ENCODE measurements around the gene EEF1AKMT3. TPM values are rescaled to one million over a fixed set of nuclear protein-coding genes. Genes with fewer than 3 reads are reported as not detected.
"Not testable (repeated sequence)": the region's sequence is repeated elsewhere in the genome, so short reads cannot be mapped to it uniquely, and the experiment has no call there.

The EEF1AKMT3 gene
- polyA plus RNA-seq, 1 donor from 2014 or later: 1.5 TPM

GRCh38 chr12:57763881-57764661, 8.3 kb upstream of the EEF1AKMT3 start:
- Mint-ChIP-seq H3K27me3 (peaks cover 28% of the 10 kb centered on the region), H3K4me3 (peak overlapping the region; percentile 13 to 90 (median 78)), H3K27ac (peak overlapping the region in 2 of 3 donors; percentile 87 to 88), H3K4me1 (peaks cover 19 to 28% (median 23%) of the 10 kb centered on the region in 3 donors), H3K9me3 (no peaks in the 10 kb centered on the region), H3K36me3 (peaks cover 8% of the 10 kb centered on the region)

GRCh38 chr12:57764662-57765002, 7.8 kb upstream of the EEF1AKMT3 start:
- Mint-ChIP-seq H3K9me3 (no peaks in the 10 kb centered on the region), H3K4me1 (peaks cover 14 to 23% (median 17%) of the 10 kb centered on the region in 3 donors), H3K27me3 (peaks cover 28% of the 10 kb centered on the region), H3K36me3 (peaks cover 4% of the 10 kb centered on the region), H3K27ac (no peak overlapping the region), H3K4me3 (peak overlapping the region; percentile 74 to 90 (median 82))

GRCh38 chr12:57765003-57765697, 7.3 kb upstream of the EEF1AKMT3 start:
- no peaks in the 10 kb centered on the region for H3K9me3 Mint-ChIP-seq
- H3K27me3 Mint-ChIP-seq: peaks cover 28% of the 10 kb centered on the region
- H3K4me3 Mint-ChIP-seq: peak overlapping the region; percentile 74 to 90 (median 82)
- no peak overlapping the region for H3K27ac Mint-ChIP-seq
- peaks cover 3% of the 10 kb centered on the region for H3K36me3 Mint-ChIP-seq
- H3K4me1 Mint-ChIP-seq: peaks cover 13 to 18% (median 16%) of the 10 kb centered on the region in 3 donors

GRCh38 chr12:57765698-57766463, 6.5 kb upstream of the EEF1AKMT3 start:
- Mint-ChIP-seq H3K9me3 (no peaks in the 10 kb centered on the region), H3K27me3 (peaks cover 28% of the 10 kb centered on the region), H3K36me3 (peaks cover 3% of the 10 kb centered on the region), H3K4me3 (peak overlapping the region; percentile 74 to 92 (median 82)), H3K27ac (no peak overlapping the region), H3K4me1 (peaks cover 13 to 17% (median 16%) of the 10 kb centered on the region in 3 donors)

- Mint-ChIP-seq H3K4me1 (peaks cover 19 to 21% (median 20%) of the 10 kb centered on the region in 3 donors), H3K9me3 (no peaks in the 10 kb centered on the region), H3K27ac (no peak within 1 kb of the TSS), H3K27me3 (peaks cover 28% of the 10 kb centered on the region), H3K36me3 (peaks cover 3% of the 10 kb centered on the region), H3K4me3 (peak within 1 kb of the TSS; percentile 74 to 92 (median 82))
Measured at GRCh38 chr12:57766464-57767304, 5.7 kb upstream of the EEF1AKMT3 start, which contains the start of gene CYP27B1. Gene CYP27B1, minus strand, starts transcription at chr12:57767078. Its CDS starts 37 bp downstream, at chr12:57767041.

- Mint-ChIP-seq H3K4me3 (peak overlapping the region in 2 of 4 donors; percentile 49 to 74), H3K27me3 (peaks cover 31% of the 10 kb centered on the region)
Measured at GRCh38 chr12:57767305-57767698, 5.1 kb upstream of the EEF1AKMT3 start.

GRCh38 chr12:57767876-57768275, 4.5 kb upstream of the EEF1AKMT3 start:
- Mint-ChIP-seq H3K4me3 (peak overlapping the region in 1 of 4 donors; percentile 63), H3K4me1 (peaks cover 23 to 25% (median 23%) of the 10 kb centered on the region in 3 donors), H3K27me3 (peaks cover 31% of the 10 kb centered on the region)

More at GRCh38 chr12:57767305-57767698, 5.1 kb upstream of the EEF1AKMT3 start:
- Mint-ChIP-seq H3K27ac (no peak overlapping the region), H3K9me3 (no peaks in the 10 kb centered on the region), H3K4me1 (peaks cover 23 to 24% (median 23%) of the 10 kb centered on the region in 3 donors), H3K36me3 (peaks cover 3% of the 10 kb centered on the region)

GRCh38 chr12:57769594-57769993, 2.8 kb upstream of the EEF1AKMT3 start:
- Mint-ChIP-seq H3K36me3 (peaks cover 5% of the 10 kb centered on the region), H3K27me3 (peaks cover 23% of the 10 kb centered on the region), H3K4me1 (peaks cover 15 to 22% (median 21%) of the 10 kb centered on the region in 3 donors), H3K27ac (no peak overlapping the region), H3K4me3 (peak overlapping the region in 2 of 4 donors; percentile 37 to 86), H3K9me3 (no peaks in the 10 kb centered on the region)

More at GRCh38 chr12:57767876-57768275, 4.5 kb upstream of the EEF1AKMT3 start:
- Mint-ChIP-seq H3K36me3 (peaks cover 3% of the 10 kb centered on the region), H3K9me3 (no peaks in the 10 kb centered on the region), H3K27ac (no peak overlapping the region)

GRCh38 chr12:57770734-57771133, 1.7 kb upstream of the EEF1AKMT3 start:
- Mint-ChIP-seq H3K27ac (peak overlapping the region in 1 of 3 donors; percentile 97), H3K27me3 (peaks cover 12% of the 10 kb centered on the region), H3K36me3 (peaks cover 5% of the 10 kb centered on the region), H3K4me3 (peak overlapping the region; percentile 37 to 86 (median 70)), H3K4me1 (peaks cover 15 to 18% (median 17%) of the 10 kb centered on the region in 3 donors), H3K9me3 (no peaks in the 10 kb centered on the region)

- H3K27ac Mint-ChIP-seq: peak overlapping the region; percentile 94 to 97 (median 96)
- peaks cover 12 to 19% (median 14%) of the 10 kb centered on the region in 3 donors for H3K4me1 Mint-ChIP-seq
- H3K36me3 Mint-ChIP-seq: peaks cover 7% of the 10 kb centered on the region
- peak overlapping the region; percentile 97 to 100 (median 99) for H3K4me3 Mint-ChIP-seq
- peaks cover 8% of the 10 kb centered on the region for H3K27me3 Mint-ChIP-seq
- no peaks in the 10 kb centered on the region for H3K9me3 Mint-ChIP-seq
Measured at GRCh38 chr12:57771236-57771872, 1.1 kb upstream of the EEF1AKMT3 start.

- peaks cover 7% of the 10 kb centered on the region for H3K36me3 Mint-ChIP-seq
- peak within 1 kb of the TSS; percentile 97 to 100 (median 99) for H3K4me3 Mint-ChIP-seq
- H3K27ac Mint-ChIP-seq: peak within 1 kb of the TSS; percentile 94 to 97 (median 96)
Measured at GRCh38 chr12:57771873-57772428, 463 bp upstream of the EEF1AKMT3 start, which contains the start of gene METTL1. Gene METTL1, minus strand, starts transcription at chr12:57772105. Its CDS starts 22 bp downstream, at chr12:57772083.

GRCh38 chr12:57774634-57775033, 2.2 kb downstream of the EEF1AKMT3 start:
- peak overlapping the region in 1 of 4 donors; percentile 70 for H3K4me3 Mint-ChIP-seq
- peaks cover 7 to 15% (median 10%) of the 10 kb centered on the region in 3 donors for H3K4me1 Mint-ChIP-seq
- not testable (repeated sequence) for H3K27ac Mint-ChIP-seq, H3K9me3 Mint-ChIP-seq, H3K27me3 Mint-ChIP-seq, H3K36me3 Mint-ChIP-seq

More at GRCh38 chr12:57771873-57772428, 463 bp upstream of the EEF1AKMT3 start, which contains the start of gene METTL1:
- no peaks in the 10 kb centered on the region for H3K9me3 Mint-ChIP-seq
- peaks cover 7 to 15% (median 10%) of the 10 kb centered on the region in 3 donors for H3K4me1 Mint-ChIP-seq
- peaks cover 3% of the 10 kb centered on the region for H3K27me3 Mint-ChIP-seq

GRCh38 chr12:57775044-57775443, 2.6 kb downstream of the EEF1AKMT3 start:
- Mint-ChIP-seq H3K27ac (peak overlapping the region in 1 of 3 donors; percentile 31), H3K4me1 (peaks cover 7 to 15% (median 10%) of the 10 kb centered on the region in 3 donors), H3K27me3 (peaks cover 3% of the 10 kb centered on the region), H3K4me3 (peak overlapping the region in 1 of 4 donors; percentile 67), H3K36me3 (peaks cover 6% of the 10 kb centered on the region), H3K9me3 (no peaks in the 10 kb centered on the region)

All from IgD-negative memory B cell (primary cell).